ENCODE data around the gene GJA3. TPM values are rescaled to one million over a fixed set of nuclear protein-coding genes. Genes with fewer than 3 reads are reported as not detected.
A peak's percentile ranks its signal among the peaks of the same experiment; 100 is the strongest.

GJA3 gene
- total RNA-seq, 4 donors from 2014 or later: 0.14 TPM; not detected in 3

DNA sequence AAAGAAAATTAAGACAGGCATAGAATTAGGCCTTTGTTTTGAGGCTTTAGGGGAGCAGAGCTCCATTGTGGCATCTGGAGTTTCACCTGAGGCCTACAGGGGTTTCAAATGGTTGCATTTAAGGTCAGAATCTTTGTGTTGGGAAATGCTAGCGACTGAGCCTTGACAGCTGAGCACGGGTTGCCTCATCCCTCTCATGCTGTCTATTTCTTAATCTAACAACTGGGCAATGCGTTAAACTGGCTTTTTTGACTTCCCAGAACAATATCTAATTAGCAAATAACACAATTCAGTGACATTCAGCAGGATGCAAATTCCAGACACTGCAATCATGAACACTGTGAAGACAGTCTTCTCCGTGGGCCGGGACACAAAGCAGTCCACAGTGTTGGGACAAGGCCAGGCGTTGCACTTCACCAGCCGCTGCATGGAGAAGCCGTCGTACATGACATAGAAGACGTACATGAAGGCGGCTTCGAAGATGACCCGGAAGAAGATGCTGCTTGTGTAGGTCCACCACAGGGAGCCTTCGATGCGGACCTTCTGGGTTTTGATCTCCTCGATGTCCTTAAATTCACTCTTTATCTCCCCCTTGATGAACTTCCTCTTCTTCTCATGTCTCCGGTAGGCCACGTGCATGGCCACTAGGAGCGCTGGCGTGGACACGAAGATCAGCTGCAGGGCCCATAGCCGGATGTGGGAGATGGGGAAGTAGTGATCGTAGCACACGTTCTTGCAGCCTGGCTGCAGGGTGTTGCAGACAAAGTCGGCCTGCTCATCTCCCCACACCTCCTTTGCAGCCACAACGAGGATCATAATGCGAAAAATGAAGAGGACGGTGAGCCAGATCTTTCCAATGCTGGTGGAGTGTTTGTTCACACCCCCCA lies 28.1 kb upstream of the GJA3 start:
- peaks cover 22% of the 10 kb centered on the region for H3K27me3 ChIP-seq
- no peaks in the 10 kb centered on the region for H3K36me3 ChIP-seq
- no peak overlapping the region for H3K4me3 ChIP-seq
- H3K9me3 ChIP-seq: no peaks in the 10 kb centered on the region
- H3K27ac ChIP-seq: peak overlapping the region in 1 of 4 donors; percentile 35
- intact Hi-C loops (cut with DNase I; ENCODE audit: low total_unique reads) (no loop called here), in situ Hi-C loops (cut with MboI; ENCODE audit: low pct_ligation_motif_present in 1 of 4, low pct_unique_long_range_greater_than_20kb in 1 of 4, low sequenced_read_pairs in 3 of 4) (loop anchor here in 3 of 4 donors (10.0 to 25.0 kb wide), 5 partner anchors 298 to 748 kb away; partner anchors contain the start of gene XPO4 (in 1 of the 3))
- H3K4me1 ChIP-seq: peaks cover 10 to 32% (median 24%) of the 10 kb centered on the region in 4 donors
- TF ChIP-seq, protein P1, sequence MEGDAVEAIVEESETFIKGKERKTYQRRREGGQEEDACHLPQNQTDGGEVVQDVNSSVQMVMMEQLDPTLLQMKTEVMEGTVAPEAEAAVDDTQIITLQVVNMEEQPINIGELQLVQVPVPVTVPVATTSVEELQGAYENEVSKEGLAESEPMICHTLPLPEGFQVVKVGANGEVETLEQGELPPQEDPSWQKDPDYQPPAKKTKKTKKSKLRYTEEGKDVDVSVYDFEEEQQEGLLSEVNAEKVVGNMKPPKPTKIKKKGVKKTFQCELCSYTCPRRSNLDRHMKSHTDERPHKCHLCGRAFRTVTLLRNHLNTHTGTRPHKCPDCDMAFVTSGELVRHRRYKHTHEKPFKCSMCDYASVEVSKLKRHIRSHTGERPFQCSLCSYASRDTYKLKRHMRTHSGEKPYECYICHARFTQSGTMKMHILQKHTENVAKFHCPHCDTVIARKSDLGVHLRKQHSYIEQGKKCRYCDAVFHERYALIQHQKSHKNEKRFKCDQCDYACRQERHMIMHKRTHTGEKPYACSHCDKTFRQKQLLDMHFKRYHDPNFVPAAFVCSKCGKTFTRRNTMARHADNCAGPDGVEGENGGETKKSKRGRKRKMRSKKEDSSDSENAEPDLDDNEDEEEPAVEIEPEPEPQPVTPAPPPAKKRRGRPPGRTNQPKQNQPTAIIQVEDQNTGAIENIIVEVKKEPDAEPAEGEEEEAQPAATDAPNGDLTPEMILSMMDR (IDR thresholded peaks at IDR 0.05): peak in 3 of 5 experiments; percentile 13 to 39 (median 29)
- TF ChIP-seq POLR2AphosphoS5 (IDR thresholded peaks at IDR 0.05): no peak
- peak; percentile 38 for DNase-seq
- 57 to 86% methylated on average over 12 to 28 of the region's 28 CpGs for WGBS, 2 donors (ENCODE audit: low coverage in 1 of 2)

DNA sequence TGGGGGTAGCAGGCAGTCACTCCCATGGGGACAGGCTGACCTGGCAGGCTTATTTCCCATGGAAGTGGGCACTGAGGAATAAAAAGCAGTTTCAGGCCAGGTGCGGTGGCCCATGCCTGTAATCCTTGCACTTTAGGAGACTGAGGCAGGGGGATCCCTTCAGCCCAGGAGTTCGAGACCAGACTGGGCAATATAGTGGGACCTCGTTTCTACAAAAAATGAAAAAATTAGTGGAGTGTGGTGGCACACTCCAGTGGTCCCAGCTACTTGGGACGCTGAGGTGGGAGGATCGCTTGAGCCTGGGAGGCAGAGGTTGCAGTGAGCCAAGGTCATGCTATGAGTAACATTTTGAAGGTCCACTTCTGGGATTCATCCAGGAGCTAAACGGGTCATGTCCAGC lies 25.9 kb upstream of the GJA3 start:
- Histone ChIP-seq H3K36me3 (no peaks in the 10 kb centered on the region), H3K27ac (no peak overlapping the region), H3K27me3 (peaks cover 3% of the 10 kb centered on the region), H3K9me3 (no peaks in the 10 kb centered on the region), H3K4me1 (peaks cover 0 to 12% (median 5%) of the 10 kb centered on the region in 4 donors), H3K4me3 (no peak overlapping the region)
- DNase-seq: no peak
- 65 to 71% methylated on average over 4 to 6 of the region's 6 CpGs for WGBS, 2 donors (ENCODE audit: low coverage in 1 of 2)
- in situ Hi-C loops (cut with MboI; ENCODE audit: low pct_ligation_motif_present in 1 of 4, low pct_unique_long_range_greater_than_20kb in 1 of 4, low sequenced_read_pairs in 3 of 4): loop anchor here in 3 of 4 donors (10.0 to 25.0 kb wide), 5 partner anchors 301 to 751 kb away; partner anchors contain the start of gene XPO4 (in 1 of the 3)
- intact Hi-C loops (cut with DNase I; ENCODE audit: low total_unique reads): no loop called here
- TF ChIP-seq EP300 (IDR thresholded peaks at IDR 0.05; ENCODE audit: low read depth) (no peak), POLR2A (IDR thresholded peaks at IDR 0.05) (no peak), POLR2AphosphoS5 (IDR thresholded peaks at IDR 0.05) (no peak)
- TF ChIP-seq, protein P1 (IDR thresholded peaks at IDR 0.05): no peak

DNA sequence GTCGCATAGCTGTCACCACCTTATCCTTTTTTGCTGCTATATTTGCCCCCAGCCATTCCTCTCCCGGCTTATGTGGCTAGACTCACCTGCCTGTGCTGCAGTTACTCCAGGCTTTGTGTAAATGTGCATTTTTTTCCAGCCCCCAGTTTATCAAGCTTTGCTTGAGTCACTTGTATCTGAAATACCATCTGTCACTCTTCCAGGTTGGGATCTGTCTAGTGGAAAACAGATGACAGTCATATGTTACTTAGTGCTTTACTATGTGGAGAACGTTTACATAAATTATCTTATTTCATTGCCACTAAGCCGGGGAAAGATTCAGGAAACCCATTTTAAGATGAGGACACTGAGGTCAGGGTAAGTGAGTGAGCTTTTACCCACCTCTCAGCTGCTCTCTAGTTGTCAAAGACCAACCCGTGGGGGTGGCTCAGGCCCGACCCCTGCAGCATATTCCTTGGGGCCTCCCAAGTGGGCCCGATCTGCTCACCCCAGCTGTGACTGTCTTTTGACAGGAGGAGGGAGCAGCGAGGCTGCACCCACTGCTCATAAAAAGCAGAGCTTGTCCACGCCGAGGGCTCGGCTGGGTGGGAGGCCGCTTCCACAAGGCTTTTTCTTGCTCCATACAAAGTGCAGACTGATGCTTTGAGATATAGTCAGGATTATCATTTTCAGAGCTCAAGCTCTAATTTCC lies 24.7 kb upstream of the GJA3 start:
- 59 to 74% methylated on average over 4 to 12 of the region's 12 CpGs for WGBS, 2 donors (ENCODE audit: low coverage in 1 of 2)
- H3K27ac ChIP-seq: no peak overlapping the region
- H3K9me3 ChIP-seq: no peaks in the 10 kb centered on the region
- in situ Hi-C loops (cut with MboI; ENCODE audit: low pct_ligation_motif_present in 1 of 4, low pct_unique_long_range_greater_than_20kb in 1 of 4, low sequenced_read_pairs in 3 of 4) (loop anchor here in 3 of 4 donors (10.0 to 25.0 kb wide), 5 partner anchors 302 to 752 kb away; partner anchors contain the start of gene XPO4 (in 1 of the 3)), intact Hi-C loops (cut with DNase I; ENCODE audit: low total_unique reads) (no loop called here)
- no peak for DNase-seq
- H3K4me3 ChIP-seq: no peak overlapping the region
- no peak for TF ChIP-seq POLR2A (IDR thresholded peaks at IDR 0.05)
- TF ChIP-seq EP300 (IDR thresholded peaks at IDR 0.05; ENCODE audit: low read depth): no peak
- TF ChIP-seq POLR2AphosphoS5 (IDR thresholded peaks at IDR 0.05): no peak
- TF ChIP-seq, protein P1 (IDR thresholded peaks at IDR 0.05): no peak
- H3K27me3 ChIP-seq: peaks cover 9% of the 10 kb centered on the region
- H3K4me1 ChIP-seq: peaks cover 0 to 8% (median 4%) of the 10 kb centered on the region in 4 donors
- H3K36me3 ChIP-seq: no peaks in the 10 kb centered on the region

All from transverse colon (tissue), 4 donors.